OCI-LY1 (cell line): ENCODE measurements around the gene SYP.

Source experiments
- H2AFZ ChIP-seq: fragments of 200-600 bp; sonication (generic), shearing (Covaris generic); 2 replicates; pipeline ENCODE4 v1.6.0; 2014; ENCODE audit warnings: antibody characterized with exemption, mild to moderate bottlenecking, low read length
- H3F3A ChIP-seq: fragments of 200-600 bp; sonication (generic), shearing (Covaris generic); 2 replicates; pipeline ENCODE4 v1.6.0; 2014; ENCODE audit warnings: mild to moderate bottlenecking, antibody characterized with exemption, low read length, moderate library complexity; ENCODE audit not compliant: insufficient read depth
- H3K27ac ChIP-seq: fragments of 200-600 bp; sonication (generic); 2 replicates; pipeline ENCODE4 v1.5.1; 2014; ENCODE audit warnings: low read length, mixed run types, mild to moderate bottlenecking, low read depth; ENCODE audit not compliant: poor library complexity, severe bottlenecking
- H3K27me3 ChIP-seq: fragments of 200-600 bp; sonication (generic); 2 replicates; pipeline ENCODE4 v1.6.0; 2014; ENCODE audit warnings: antibody characterized with exemption, mild to moderate bottlenecking, low read length, moderate library complexity; ENCODE audit not compliant: insufficient read depth
- H3K36me3 ChIP-seq: fragments of 200-600 bp; sonication (generic); 2 replicates; pipeline ENCODE4 v1.6.1; 2014; ENCODE audit warnings: mild to moderate bottlenecking, antibody characterized with exemption, low read length, moderate library complexity, mixed read lengths; ENCODE audit not compliant: insufficient read depth
- H3K4me1 ChIP-seq: fragments of 200-600 bp; sonication (generic); 2 replicates; pipeline ENCODE4 v1.5.1; 2014; ENCODE audit warnings: mild to moderate bottlenecking, low read length, moderate library complexity; ENCODE audit not compliant: insufficient read depth, severe bottlenecking
- H3K4me2 ChIP-seq: fragments of 200-600 bp; sonication (generic), shearing (Covaris generic); 2 replicates; pipeline ENCODE4 v1.6.1; 2014; ENCODE audit warnings: low read length
- H3K4me3 ChIP-seq: fragments of 200-600 bp; sonication (generic); 2 replicates; pipeline ENCODE4 v1.5.1; 2014; ENCODE audit warnings: low read length, low read depth, mild to moderate bottlenecking, mixed read lengths; ENCODE audit not compliant: poor library complexity, severe bottlenecking
- H3K79me2 ChIP-seq: fragments of 200-600 bp; shearing (Covaris generic); 2 replicates; pipeline ENCODE4 v1.6.1; 2016; ENCODE audit warnings: mixed run types, low read length, mixed read lengths; ENCODE audit not compliant: insufficient read depth
- H3K9ac ChIP-seq: fragments of 200-600 bp; sonication (generic), shearing (Covaris generic); 2 replicates; pipeline ENCODE4 v1.6.1; 2014; ENCODE audit warnings: mild to moderate bottlenecking, low read length, mixed read lengths
- H3K9me2 ChIP-seq: fragments of 200-600 bp; sonication (generic), shearing (Covaris generic); 2 replicates; pipeline ENCODE4 v1.6.1; 2014; ENCODE audit warnings: low read depth, mild to moderate bottlenecking, low read length, mixed read lengths
- H3K9me3 ChIP-seq: fragments of 200-600 bp; shearing (Covaris generic); 2 replicates; pipeline ENCODE4 v1.6.1; 2014; ENCODE audit warnings: low read length, mixed read lengths
- H4K20me1 ChIP-seq: fragments of 200-600 bp; sonication (generic), shearing (Covaris generic); 2 replicates; pipeline ENCODE4 v1.6.0; 2016; ENCODE audit warnings: mild to moderate bottlenecking, low read length; ENCODE audit not compliant: insufficient read depth
- EZH2 ChIP-seq: fragments of 200-600 bp; sonication (generic), shearing (Covaris generic); IDR thresholded peaks from 2 replicates; pipeline ENCODE4 v1.8.0; 2017; ENCODE audit warnings: borderline replicate concordance, mixed run types, mild to moderate bottlenecking, antibody characterized with exemption, low read length, moderate library complexity, mixed read lengths
- TF ChIP-seq, protein P1 (sequence below): fragments of 200-600 bp; sonication (generic), shearing (Covaris generic); IDR thresholded peaks from 2 replicates; pipeline ENCODE4 v1.5.1; 2017; ENCODE audit warnings: mild to moderate bottlenecking, antibody characterized with exemption, low read length, moderate library complexity, mixed read lengths

Gene SYP

DNA sequence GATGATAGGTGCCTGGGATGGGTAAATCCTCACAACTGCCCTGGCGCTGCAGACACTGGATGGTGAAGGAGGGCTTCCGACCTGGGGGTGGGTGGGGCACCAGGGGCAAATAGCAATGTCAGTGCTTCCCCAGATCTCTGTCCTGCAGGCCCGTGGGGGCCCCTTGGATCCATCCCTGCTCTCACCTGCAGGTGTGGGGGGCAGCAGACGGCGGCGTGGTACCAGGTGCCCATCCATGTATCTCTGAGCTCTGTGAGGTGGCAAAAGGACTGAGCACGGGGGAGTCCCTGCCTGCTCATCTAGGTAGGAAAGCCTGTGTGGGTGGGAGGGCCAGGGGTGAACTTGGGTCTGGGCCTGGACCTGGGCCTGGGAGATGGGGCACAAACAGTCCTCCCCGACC is 6.5 kb upstream of the SYP start:
- TF ChIP-seq EZH2 = no peak
- TF ChIP-seq, protein P1, sequence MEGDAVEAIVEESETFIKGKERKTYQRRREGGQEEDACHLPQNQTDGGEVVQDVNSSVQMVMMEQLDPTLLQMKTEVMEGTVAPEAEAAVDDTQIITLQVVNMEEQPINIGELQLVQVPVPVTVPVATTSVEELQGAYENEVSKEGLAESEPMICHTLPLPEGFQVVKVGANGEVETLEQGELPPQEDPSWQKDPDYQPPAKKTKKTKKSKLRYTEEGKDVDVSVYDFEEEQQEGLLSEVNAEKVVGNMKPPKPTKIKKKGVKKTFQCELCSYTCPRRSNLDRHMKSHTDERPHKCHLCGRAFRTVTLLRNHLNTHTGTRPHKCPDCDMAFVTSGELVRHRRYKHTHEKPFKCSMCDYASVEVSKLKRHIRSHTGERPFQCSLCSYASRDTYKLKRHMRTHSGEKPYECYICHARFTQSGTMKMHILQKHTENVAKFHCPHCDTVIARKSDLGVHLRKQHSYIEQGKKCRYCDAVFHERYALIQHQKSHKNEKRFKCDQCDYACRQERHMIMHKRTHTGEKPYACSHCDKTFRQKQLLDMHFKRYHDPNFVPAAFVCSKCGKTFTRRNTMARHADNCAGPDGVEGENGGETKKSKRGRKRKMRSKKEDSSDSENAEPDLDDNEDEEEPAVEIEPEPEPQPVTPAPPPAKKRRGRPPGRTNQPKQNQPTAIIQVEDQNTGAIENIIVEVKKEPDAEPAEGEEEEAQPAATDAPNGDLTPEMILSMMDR = no peak
- Histone ChIP-seq H3K9ac (no peak overlapping the region), H3K27me3 (no peaks in the 10 kb centered on the region), H3K36me3 (no peaks in the 10 kb centered on the region), H3K9me2 (no peaks in the 10 kb centered on the region), H3K4me2 (no peak overlapping the region), H4K20me1 (no peaks in the 10 kb centered on the region), H3F3A (no peaks in the 10 kb centered on the region), H3K79me2 (no peaks in the 10 kb centered on the region), H3K4me1 (no peaks in the 10 kb centered on the region), H3K4me3 (no peak overlapping the region), H3K27ac (no peak overlapping the region), H2AFZ (no peak overlapping the region), H3K9me3 (no peaks in the 10 kb centered on the region)

DNA sequence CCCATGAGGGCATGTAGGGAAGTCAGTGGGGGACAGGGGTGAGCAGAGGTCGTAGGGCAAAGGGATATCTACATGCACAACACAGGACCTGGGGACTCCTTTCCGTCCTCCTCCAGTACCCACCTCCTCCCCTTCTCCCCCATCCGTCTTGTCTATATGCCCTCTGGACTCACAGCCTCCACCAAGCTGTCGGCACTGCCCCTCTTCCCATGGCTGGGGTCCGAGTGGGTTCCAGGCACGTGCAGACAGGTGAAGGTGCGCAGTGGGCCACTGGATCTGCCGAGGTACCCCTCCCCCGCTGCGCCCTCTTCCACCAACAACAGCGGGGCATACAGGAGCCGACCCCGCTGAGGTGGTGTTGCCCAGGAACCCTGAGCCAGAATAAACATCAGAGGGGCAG is 5.5 kb upstream of the SYP start:
- H3K4me1 ChIP-seq = peaks cover 3% of the 10 kb centered on the region
- H3F3A ChIP-seq = no peaks in the 10 kb centered on the region
- no peak overlapping the region for H3K4me3 ChIP-seq
- no peak overlapping the region for H3K27ac ChIP-seq
- H3K4me2 ChIP-seq = no peak overlapping the region
- H3K9me3 ChIP-seq = no peaks in the 10 kb centered on the region
- no peaks in the 10 kb centered on the region for H4K20me1 ChIP-seq
- H3K79me2 ChIP-seq = no peaks in the 10 kb centered on the region
- H2AFZ ChIP-seq = no peak overlapping the region
- H3K27me3 ChIP-seq = no peaks in the 10 kb centered on the region
- TF ChIP-seq, protein P1 = no peak
- no peak overlapping the region for H3K9ac ChIP-seq
- H3K9me2 ChIP-seq = no peaks in the 10 kb centered on the region
- H3K36me3 ChIP-seq = no peaks in the 10 kb centered on the region

DNA sequence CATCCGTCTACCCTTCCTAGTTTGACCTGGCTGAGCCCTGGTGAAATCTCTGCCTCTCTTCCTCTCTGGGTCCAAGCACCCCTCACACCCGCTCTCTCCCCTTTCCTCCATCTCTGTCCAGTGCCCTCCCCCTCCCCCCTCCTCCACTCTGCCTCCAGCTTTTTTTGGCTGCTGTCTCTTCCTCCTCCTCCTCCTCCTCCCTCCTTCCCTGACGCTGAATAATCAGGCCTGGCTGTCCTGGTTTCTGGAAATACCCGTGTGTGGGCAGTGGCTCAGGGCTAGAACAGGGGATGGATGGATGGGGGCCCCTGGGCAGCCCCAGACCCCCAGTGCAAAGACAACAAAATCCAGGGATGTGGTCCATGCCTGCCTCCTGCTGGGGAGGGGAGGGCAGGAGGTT is 4.7 kb upstream of the SYP start:
- no peak for TF ChIP-seq EZH2
- TF ChIP-seq, protein P1 = no peak
- Histone ChIP-seq H3F3A (no peaks in the 10 kb centered on the region), H3K27me3 (no peaks in the 10 kb centered on the region), H3K9ac (no peak overlapping the region), H2AFZ (no peak overlapping the region), H3K9me2 (no peaks in the 10 kb centered on the region), H3K9me3 (no peaks in the 10 kb centered on the region), H3K4me3 (no peak overlapping the region), H3K79me2 (no peaks in the 10 kb centered on the region), H3K4me1 (peaks cover 8% of the 10 kb centered on the region), H3K27ac (no peak overlapping the region), H3K36me3 (no peaks in the 10 kb centered on the region), H4K20me1 (no peaks in the 10 kb centered on the region), H3K4me2 (no peak overlapping the region)
